Pancreas (tissue), 10 donors: Measurements from ENCODE around the gene ITGA5. TPM values are rescaled to one million over a fixed set of nuclear protein-coding genes. Genes with fewer than 3 reads are reported as not detected.

Experiments used
- ATAC-seq, 4 donors: fragments of 200-7000 bp; cut with Tn5 transposase; one replicate each; pipeline versions ENCODE4 v1.8.0 to v1.9.1; 2020; ENCODE audit warnings: mild to moderate bottlenecking in 4 of 4, moderate library complexity in 4 of 4
- DNase-seq, 6 donors: peaks; one replicate each; pipeline ENCODE4 v3.0.0-alpha.2; 2020
- FAIRE-seq: peaks from 2 replicates; lab custom pipeline; 2012; peaks lifted over from hg19 to GRCh38; lab: Jason Lieb, UNC
- H3K27ac ChIP-seq, 4 donors: fragments of 200-600 bp; sonication (generic); 1 replicate in 3 of 4; 2 replicates in 1 of 4; pipeline versions ENCODE4 v1.5.0 to v1.8.0; 2020
- H3K27me3 ChIP-seq, 4 donors: fragments of 200-600 bp; one replicate each; pipeline ENCODE4 v1.8.0; 2021
- H3K36me3 ChIP-seq, 3 donors: fragments of 200-600 bp; sonication (generic) in 1 of 3; one replicate each; pipeline versions ENCODE4 v1.5.0 to v1.8.0; 2020 to 2021
- H3K4me1 ChIP-seq, 3 donors: fragments of 200-600 bp; one replicate each; pipeline ENCODE4 v1.8.0; 2021
- H3K4me3 ChIP-seq, 4 donors: fragments of 200-600 bp; sonication (generic) in 2 of 4; one replicate each; pipeline versions ENCODE4 v1.5.0 to v1.8.0; 2020 to 2021
- H3K9me3 ChIP-seq, 4 donors: fragments of 200-600 bp; one replicate each; pipeline ENCODE4 v1.8.0; 2021
- WGBS, 2 donors: extraction: QIAGEN DNeasy Blood & Tissue Kit; methylation state at CpG; one replicate each; pipeline ENCODE4 v1.1.7; 2013; 5-methylcytosine and 5-hydroxymethylcytosine counted together
- intact Hi-C, 3 donors: fragments of 100-400 bp; cut with DNase I; formaldehyde crosslinking; loops; one replicate each; pipeline versions ENCODE4 v1.11.1 to v1.14.2; 2022
- polyA plus RNA-seq, 2 donors: library from polyadenylated mRNA; stranded (reverse); fragments of 200-250 nt; gene quantifications; one replicate each; pipeline ENCODE4 v1.2.3, GENCODE V29; 2013
- total RNA-seq, 6 donors: library from RNA; stranded (reverse); fragmentation: NEBNext Ultra II Directional in 4 of 6; extraction: Animal tissue kit (Norgen Biotek cat#: 25700) in 4 of 6; gene quantifications; one replicate each; pipeline versions ENCODE4 v1.2.1 to v1.2.4, GENCODE V29; 2021 to 2023
- TF ChIP-seq, protein P1 (sequence below), 4 donors: fragments of 200-600 bp; sonication (generic) in 3 of 4; IDR thresholded peaks; one replicate each; pipeline versions ENCODE4 v1.5.0 to v1.8.0; 2021; ENCODE audit warnings: antibody characterized with exemption in 4 of 4
- donor health status: healthy with polysubstance abuse.
- donor health status: DM: no; HTN: no; CAD: no; lungs with moderate emphysema.
- donor health status: DM: no; HTN: no; CAD: no.
- donor health status: control.
- donor health status: control.
- donor health status: Bipolar disorder and iron deficiency.
- donor health status: DM: yes; HTN: yes; CAD: no.
- donor health status: DM: no; HTN: no; CAD: no.
- donor health status: DM: no; HTN: no; CAD: no.
- donor health status: DM: yes; HTN: yes; CAD: no.

Gene ITGA5
- total and polyA plus RNA-seq, 8 donors: 9.5 to 32.2 (median 17.5) TPM

DNA sequence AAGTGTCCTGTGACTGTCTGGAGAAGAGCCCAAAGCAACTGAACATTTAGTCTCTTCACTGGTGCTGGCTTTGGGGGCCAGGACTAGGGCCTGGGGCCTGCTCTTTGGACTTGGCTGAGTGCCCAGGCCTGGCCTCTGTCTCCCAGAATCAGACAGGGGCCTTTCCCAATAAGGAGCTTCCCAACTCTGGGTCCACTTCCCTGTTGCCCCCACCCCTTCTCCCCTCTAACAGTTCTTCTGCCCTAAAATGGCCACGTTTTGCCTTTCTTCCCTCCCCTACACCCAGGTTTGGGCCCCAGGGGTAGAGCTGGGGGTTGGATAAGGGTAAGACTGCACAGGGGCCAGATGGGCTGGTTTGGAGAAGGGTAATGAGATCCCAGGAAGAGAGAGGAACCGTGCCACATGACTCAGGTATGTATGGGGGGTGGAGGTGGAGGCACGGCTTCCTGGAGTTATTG, 10.0 kb upstream of the ITGA5 start:
- ATAC-seq: no peak

DNA sequence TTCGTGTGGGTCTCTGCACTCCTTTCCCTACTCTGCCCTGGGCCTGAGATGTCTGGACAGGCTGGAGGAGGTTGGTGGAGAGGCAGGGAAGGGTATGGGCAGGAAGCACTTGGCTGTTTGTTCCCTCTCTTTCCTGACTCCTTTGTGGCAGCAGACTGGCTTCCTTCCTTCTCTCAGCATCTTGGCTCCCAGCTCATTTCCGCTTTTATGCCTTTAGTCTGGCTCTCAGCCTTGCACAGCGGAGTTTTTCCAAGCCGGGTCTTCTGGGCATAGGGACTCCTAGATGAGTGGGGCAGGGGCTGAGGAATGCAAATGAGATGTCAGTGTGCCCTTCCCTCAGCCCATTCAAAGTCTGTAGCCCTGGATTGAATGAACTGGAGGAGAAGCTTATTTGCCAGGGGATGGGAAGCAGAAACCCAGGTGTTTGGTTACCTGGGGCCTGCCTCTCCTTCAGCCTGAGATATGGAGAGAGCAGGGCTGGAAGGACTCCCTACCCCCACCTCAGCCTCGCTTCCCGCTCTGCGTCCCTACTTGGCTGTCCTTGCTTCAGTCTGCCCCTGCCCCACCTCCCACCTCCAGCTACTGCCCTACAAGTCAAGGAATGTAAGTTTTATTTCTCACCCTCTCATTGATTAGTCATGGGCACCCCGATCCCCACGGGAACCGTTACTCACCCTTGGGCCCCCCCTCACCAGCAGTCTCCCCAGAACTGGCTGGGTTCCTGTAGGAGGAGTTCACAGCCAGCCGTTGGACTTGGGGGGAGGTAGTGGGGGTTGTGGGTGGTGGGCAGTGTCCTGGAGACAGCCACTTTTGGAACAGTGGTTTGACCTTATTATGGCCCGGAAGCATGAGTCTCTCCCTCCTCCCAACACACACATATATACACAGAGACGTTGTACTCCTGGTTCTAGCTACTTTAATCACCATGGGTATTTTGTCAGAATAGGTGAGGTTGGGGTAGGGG, 9.3 kb upstream of the ITGA5 start:
- Histone ChIP-seq H3K4me3 (no peak overlapping the region), H3K27me3 (no peaks in the 10 kb centered on the region), H3K36me3 (no peaks in the 10 kb centered on the region), H3K4me1 (no peaks in the 10 kb centered on the region), H3K27ac (no peak overlapping the region), H3K9me3 (no peaks in the 10 kb centered on the region)
- FAIRE-seq (no peak), DNase-seq (no peak), ATAC-seq (peak in 1 of 4 donors; percentile 15)
- TF ChIP-seq, protein P1, sequence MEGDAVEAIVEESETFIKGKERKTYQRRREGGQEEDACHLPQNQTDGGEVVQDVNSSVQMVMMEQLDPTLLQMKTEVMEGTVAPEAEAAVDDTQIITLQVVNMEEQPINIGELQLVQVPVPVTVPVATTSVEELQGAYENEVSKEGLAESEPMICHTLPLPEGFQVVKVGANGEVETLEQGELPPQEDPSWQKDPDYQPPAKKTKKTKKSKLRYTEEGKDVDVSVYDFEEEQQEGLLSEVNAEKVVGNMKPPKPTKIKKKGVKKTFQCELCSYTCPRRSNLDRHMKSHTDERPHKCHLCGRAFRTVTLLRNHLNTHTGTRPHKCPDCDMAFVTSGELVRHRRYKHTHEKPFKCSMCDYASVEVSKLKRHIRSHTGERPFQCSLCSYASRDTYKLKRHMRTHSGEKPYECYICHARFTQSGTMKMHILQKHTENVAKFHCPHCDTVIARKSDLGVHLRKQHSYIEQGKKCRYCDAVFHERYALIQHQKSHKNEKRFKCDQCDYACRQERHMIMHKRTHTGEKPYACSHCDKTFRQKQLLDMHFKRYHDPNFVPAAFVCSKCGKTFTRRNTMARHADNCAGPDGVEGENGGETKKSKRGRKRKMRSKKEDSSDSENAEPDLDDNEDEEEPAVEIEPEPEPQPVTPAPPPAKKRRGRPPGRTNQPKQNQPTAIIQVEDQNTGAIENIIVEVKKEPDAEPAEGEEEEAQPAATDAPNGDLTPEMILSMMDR (IDR thresholded peaks at IDR 0.05): no peak
- intact Hi-C loops: no loop called here
- 68 to 71% methylated on average over 13 of the region's 13 CpGs for WGBS, 2 donors

More for the DNA sequence above, 10.0 kb upstream of the ITGA5 start:
- Histone ChIP-seq H3K4me1 (no peaks in the 10 kb centered on the region), H3K36me3 (no peaks in the 10 kb centered on the region), H3K27me3 (no peaks in the 10 kb centered on the region), H3K4me3 (no peak overlapping the region), H3K27ac (no peak overlapping the region), H3K9me3 (no peaks in the 10 kb centered on the region)
- 76% methylated on average over 3 of the region's 3 CpGs for WGBS, 2 donors
- intact Hi-C loops: no loop called here
- FAIRE-seq: no peak
- TF ChIP-seq, protein P1 (IDR thresholded peaks at IDR 0.05): no peak
- DNase-seq: no peak

- intact Hi-C loops: no loop called here
- WGBS, 2 donors: 65 to 67% methylated on average over 4 of the region's 4 CpGs
- no peak overlapping the region for H3K27ac ChIP-seq
- FAIRE-seq (no peak), DNase-seq (no peak), ATAC-seq (no peak)
- H3K4me1 ChIP-seq: no peaks in the 10 kb centered on the region
- H3K36me3 ChIP-seq: no peaks in the 10 kb centered on the region
- H3K4me3 ChIP-seq: no peak overlapping the region
- H3K9me3 ChIP-seq: no peaks in the 10 kb centered on the region
- TF ChIP-seq, protein P1 (IDR thresholded peaks at IDR 0.05): no peak
- H3K27me3 ChIP-seq: no peaks in the 10 kb centered on the region
These were observed 8.0 kb upstream of the ITGA5 start for GRCh38 chr12:54427106-54427505.

- TF ChIP-seq, protein P1 (IDR thresholded peaks at IDR 0.05): no peak
- H3K27me3 ChIP-seq: no peaks in the 10 kb centered on the region
- H3K4me3 ChIP-seq: no peak overlapping the region
- FAIRE-seq (no peak), DNase-seq (no peak), ATAC-seq (no peak)
- intact Hi-C loops: no loop called here
- H3K27ac ChIP-seq: no peak overlapping the region
- WGBS, 2 donors: 73 to 78% methylated on average over 3 of the region's 3 CpGs
- no peaks in the 10 kb centered on the region for H3K4me1 ChIP-seq
- no peaks in the 10 kb centered on the region for H3K9me3 ChIP-seq
- no peaks in the 10 kb centered on the region for H3K36me3 ChIP-seq
These were observed 7.6 kb upstream of the ITGA5 start for GRCh38 chr12:54426690-54427089.

DNA sequence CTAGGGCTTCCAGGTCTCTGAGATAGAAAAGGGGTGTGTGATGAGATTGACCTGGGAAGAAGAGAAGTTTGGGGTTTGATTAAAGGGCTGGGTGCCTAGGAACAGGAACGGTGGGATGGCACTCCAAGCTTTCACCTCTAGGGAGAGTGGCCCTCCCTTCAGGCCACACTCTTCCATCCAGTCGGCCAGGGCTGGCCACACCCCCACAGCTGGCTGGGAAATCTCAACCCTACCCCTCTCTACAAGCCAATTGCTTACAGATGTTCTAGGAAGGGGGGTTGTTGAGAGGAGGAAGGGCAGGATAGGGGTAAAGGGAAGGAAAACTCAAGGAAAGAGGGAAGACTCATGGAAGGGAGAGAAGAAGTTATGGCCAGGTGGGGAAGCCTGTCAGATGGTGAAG, 6.6 kb upstream of the ITGA5 start:
- DNase-seq: no peak
- FAIRE-seq: no peak
- H3K36me3 ChIP-seq: no peaks in the 10 kb centered on the region
- no peaks in the 10 kb centered on the region for H3K27me3 ChIP-seq
- no peaks in the 10 kb centered on the region for H3K4me1 ChIP-seq
- no peak overlapping the region for H3K27ac ChIP-seq
- H3K4me3 ChIP-seq: no peak overlapping the region
- 30 to 43% methylated on average over 2 of the region's 2 CpGs for WGBS, 2 donors
- intact Hi-C loops: no loop called here
- H3K9me3 ChIP-seq: no peaks in the 10 kb centered on the region
- TF ChIP-seq, protein P1 (IDR thresholded peaks at IDR 0.05): no peak
- no peak for ATAC-seq
